ENCODE measurements around the gene COL25A1.
A peak's percentile ranks its signal among the peaks of the same experiment; 100 is the strongest.
"Not testable (repeated sequence)": the region's sequence is repeated elsewhere in the genome, so short reads cannot be mapped to it uniquely, and the experiment has no call there.

COL25A1 gene

DNA sequence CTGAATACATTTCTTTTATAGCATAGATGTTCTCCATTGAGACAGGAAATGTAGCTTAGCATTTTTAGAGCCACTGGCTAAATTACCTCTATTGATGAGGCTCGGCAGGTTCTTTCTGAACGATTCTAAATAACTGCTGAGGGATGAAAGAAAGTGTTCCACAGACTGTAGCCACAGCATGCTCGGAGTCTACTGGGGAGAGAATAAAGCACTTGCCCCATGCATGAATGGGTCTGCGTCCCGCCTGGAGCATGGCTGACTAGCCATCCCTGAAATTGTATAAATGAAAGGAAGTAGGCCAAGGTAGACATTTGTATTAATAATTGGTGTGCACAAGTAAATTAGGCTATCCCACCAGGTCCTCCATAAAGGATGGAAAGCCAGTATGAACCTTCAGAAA, 269.8 kb downstream of the COL25A1 start:
- no peak overlapping the region for H3K4me3 ChIP-seq (ENCODE audit: low read depth, low read length)
- TF ChIP-seq, protein P1, sequence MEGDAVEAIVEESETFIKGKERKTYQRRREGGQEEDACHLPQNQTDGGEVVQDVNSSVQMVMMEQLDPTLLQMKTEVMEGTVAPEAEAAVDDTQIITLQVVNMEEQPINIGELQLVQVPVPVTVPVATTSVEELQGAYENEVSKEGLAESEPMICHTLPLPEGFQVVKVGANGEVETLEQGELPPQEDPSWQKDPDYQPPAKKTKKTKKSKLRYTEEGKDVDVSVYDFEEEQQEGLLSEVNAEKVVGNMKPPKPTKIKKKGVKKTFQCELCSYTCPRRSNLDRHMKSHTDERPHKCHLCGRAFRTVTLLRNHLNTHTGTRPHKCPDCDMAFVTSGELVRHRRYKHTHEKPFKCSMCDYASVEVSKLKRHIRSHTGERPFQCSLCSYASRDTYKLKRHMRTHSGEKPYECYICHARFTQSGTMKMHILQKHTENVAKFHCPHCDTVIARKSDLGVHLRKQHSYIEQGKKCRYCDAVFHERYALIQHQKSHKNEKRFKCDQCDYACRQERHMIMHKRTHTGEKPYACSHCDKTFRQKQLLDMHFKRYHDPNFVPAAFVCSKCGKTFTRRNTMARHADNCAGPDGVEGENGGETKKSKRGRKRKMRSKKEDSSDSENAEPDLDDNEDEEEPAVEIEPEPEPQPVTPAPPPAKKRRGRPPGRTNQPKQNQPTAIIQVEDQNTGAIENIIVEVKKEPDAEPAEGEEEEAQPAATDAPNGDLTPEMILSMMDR (IDR thresholded peaks at IDR 0.05; ENCODE audit: low read depth, low read length), result no peak
- DNase-seq (ENCODE audit: low read depth, low spot score), result no peak
- in situ Hi-C loops (cut with HindIII; ENCODE audit: low sequenced_read_pairs), result no loop called here

DNA sequence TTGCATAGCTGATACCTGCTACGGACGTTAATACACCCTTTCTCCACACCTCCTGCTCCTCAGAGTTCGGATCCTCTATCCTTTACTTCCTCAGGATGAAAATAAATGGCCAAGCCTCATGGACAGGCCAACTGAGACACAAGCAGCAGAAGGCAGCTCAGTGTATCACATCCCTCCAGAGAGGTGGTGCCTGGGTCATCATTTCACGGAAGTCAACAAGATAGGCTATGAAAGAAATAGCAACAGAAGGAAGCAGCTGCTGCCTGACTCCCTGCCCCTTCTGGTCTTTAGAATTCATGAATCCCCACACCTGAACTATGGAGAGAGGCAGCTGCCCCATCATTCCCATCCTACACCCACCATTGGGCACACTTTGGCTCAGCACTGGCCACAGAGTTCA, 272.5 kb downstream of the COL25A1 start:
- no peak for DNase-seq (ENCODE audit: low read depth, low spot score)
- TF ChIP-seq, protein P1 (IDR thresholded peaks at IDR 0.05; ENCODE audit: low read depth, low read length), result no peak
- in situ Hi-C loops (cut with HindIII; ENCODE audit: low sequenced_read_pairs), result no loop called here
- no peak overlapping the region for H3K4me3 ChIP-seq (ENCODE audit: low read depth, low read length)

DNA sequence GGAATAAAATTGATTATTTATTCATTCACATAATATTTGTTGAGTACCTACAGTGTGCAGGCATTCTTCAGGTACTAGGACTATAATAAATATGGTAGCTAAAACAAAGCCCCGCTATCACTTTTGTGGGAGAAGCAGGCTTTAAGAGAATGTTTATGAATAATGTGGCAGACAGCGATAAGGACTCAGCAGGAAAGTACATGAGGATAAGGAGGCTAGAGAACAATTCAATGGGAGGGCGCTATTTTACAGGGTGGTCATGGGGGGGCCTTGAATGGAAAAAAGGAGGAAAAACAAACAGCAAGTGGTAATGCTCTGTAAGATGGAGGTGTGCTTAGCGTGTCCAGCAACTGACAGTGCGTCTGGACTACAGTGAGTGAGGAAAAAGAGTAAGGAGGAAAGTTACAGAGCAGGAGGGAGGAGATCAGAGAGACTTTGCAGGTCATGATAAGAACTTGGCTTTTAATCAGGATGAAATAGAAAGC, 275.4 kb downstream of the COL25A1 start:
- TF ChIP-seq, protein P1 (IDR thresholded peaks at IDR 0.05; ENCODE audit: low read depth, low read length), result no peak
- no peak overlapping the region for H3K4me3 ChIP-seq (ENCODE audit: low read depth, low read length)
- in situ Hi-C loops (cut with HindIII; ENCODE audit: low sequenced_read_pairs), result no loop called here
- peak; percentile 20 for DNase-seq (ENCODE audit: low read depth, low spot score)

DNA sequence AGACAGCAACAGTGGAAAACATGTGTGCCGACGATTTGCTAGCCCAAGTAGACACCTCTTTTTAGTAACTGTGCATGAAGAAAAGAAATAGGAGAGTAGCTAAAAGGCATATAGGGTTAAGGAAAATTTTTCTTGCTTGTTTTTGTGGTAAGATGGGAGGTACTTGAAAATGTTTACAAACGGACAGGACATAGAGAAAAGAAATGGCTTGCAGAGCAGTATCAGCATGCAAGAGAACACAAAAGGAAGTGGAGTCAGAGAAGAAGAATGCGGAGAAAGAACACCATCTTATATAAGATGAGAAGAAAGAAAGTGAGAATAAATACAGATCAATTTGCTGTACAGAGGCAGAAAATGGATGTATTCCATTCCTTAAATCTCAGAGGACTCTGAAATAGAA, 275.9 kb downstream of the COL25A1 start:
- TF ChIP-seq, protein P1 (IDR thresholded peaks at IDR 0.05; ENCODE audit: low read depth, low read length), result no peak
- DNase-seq (ENCODE audit: low read depth, low spot score), result peak; percentile 63
- no peak overlapping the region for H3K4me3 ChIP-seq (ENCODE audit: low read depth, low read length)
- in situ Hi-C loops (cut with HindIII; ENCODE audit: low sequenced_read_pairs), result no loop called here

DNA sequence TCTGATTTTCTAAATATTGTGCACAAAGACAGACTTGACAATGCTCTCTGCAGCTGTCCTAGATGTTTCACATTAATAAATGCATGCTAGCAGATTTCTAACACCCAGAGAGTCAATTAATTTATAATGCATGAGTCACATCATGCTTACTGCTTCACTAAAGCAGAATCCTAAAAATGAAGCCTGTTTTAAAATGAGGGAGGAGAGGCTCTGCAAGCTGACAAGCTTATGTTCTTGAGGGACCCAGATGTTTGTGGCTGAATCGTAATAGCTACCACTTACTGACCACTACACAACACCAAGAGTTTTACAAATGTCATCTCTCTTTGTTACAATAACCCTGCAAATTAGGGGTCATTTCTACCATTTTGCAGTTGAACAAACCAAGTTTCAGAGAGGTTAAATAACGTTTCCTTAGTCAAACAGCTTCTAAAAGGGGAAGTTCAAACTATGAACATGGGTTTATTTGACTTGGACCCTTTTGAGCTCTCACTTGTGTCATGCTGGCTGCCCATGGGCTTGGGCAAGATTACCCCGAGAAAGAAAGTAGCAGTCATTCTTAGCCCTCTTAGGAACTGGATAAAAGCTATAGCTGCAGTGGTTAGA, 276.9 kb downstream of the COL25A1 start:
- in situ Hi-C loops (cut with HindIII; ENCODE audit: low sequenced_read_pairs), result no loop called here

DNA sequence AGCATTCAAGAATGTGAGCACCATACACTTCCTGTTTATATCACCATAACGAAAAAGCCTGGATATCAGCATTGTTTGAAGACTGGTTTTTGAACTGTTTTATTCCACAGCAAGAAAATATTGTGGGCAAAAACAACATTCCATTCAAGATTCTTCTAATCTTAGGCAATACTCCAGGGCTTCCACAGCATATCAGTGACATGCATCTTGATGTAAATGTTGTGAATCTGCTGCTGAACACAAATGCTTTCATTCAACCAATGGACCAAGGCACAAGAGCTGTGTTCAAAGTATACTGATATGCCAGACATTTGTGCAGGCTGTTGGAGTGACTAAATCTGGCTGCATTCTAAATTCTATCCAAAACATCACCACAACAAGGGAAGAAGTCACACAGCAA, 279.5 kb downstream of the COL25A1 start:
- TF ChIP-seq, protein P1 (IDR thresholded peaks at IDR 0.05; ENCODE audit: low read depth, low read length), result no peak
- H3K4me3 ChIP-seq (ENCODE audit: low read depth, low read length), result no peak overlapping the region
- in situ Hi-C loops (cut with HindIII; ENCODE audit: low sequenced_read_pairs), result no loop called here
- no peak for DNase-seq (ENCODE audit: low read depth, low spot score)

More for the DNA sequence above, 276.9 kb downstream of the COL25A1 start:
- TF ChIP-seq, protein P1 (IDR thresholded peaks at IDR 0.05; ENCODE audit: low read depth, low read length), result no peak
- H3K4me3 ChIP-seq (ENCODE audit: low read depth, low read length), result no peak overlapping the region
- DNase-seq (ENCODE audit: low read depth, low spot score), result no peak

DNA sequence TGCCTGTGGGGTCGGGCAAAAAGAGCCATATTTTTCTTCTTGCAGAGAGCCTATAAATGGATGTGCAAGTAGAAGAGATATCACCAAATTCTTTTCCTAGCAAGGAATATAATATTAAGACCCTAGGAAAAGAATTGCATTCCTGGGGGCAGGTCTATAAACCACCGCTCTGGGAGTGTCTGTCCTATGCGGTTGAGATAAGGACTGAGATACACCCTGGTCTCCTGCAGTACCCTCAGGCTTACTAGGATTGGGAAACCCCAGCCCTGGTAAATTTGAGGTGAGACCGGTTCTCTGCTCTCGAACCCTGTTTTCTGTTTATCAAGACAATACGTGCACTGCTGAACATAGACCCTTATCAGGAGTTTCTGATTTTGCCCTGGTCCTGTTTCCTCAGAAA, 280.8 kb downstream of the COL25A1 start:
- H3K4me3 ChIP-seq (ENCODE audit: low read depth, low read length); in situ Hi-C loops (cut with HindIII; ENCODE audit: low sequenced_read_pairs); DNase-seq (ENCODE audit: low read depth, low spot score): not testable (repeated sequence)
